GM19193 (cell line): ENCODE measurements around the gene TRIO.

Source experiments
- POLR2A ChIP-seq: IDR thresholded peaks from 4 replicates; pipeline ENCODE4 v1.6.1; 2011; ENCODE audit not compliant: insufficient read depth, insufficient read length; ENCODE audit errors: extremely low read depth

Gene TRIO

DNA sequence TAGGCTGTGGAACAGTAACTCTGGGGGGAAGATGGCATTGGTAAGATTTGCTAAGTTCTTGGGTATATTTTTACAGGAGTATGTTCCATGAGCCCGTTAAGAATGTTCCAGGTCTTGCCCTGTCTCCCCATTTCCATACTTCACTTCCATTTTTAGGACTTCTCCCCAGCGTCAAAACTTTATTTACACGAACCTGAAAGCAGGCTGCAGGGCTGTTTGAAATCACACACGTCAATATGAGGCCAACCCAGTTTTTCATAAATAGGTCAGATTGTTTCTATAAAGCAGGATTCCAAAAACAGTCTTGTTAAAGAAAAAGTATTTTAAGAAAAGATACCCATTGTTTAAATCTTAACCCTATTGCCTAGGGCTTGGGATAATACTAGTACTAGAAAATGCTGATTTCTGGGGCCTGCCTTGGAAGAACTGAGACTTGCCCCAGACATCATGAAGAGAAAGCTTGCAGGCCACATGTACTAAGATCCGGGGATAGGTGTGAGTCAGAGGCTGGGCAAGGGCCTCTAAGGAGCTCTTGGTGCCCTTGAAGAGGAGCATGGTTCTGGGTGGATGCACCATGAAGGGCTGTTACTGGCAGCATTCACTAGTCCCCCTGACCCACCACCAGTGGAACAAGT lies 24.2 kb downstream of the TRIO start:
- no peak for TF ChIP-seq POLR2A

DNA sequence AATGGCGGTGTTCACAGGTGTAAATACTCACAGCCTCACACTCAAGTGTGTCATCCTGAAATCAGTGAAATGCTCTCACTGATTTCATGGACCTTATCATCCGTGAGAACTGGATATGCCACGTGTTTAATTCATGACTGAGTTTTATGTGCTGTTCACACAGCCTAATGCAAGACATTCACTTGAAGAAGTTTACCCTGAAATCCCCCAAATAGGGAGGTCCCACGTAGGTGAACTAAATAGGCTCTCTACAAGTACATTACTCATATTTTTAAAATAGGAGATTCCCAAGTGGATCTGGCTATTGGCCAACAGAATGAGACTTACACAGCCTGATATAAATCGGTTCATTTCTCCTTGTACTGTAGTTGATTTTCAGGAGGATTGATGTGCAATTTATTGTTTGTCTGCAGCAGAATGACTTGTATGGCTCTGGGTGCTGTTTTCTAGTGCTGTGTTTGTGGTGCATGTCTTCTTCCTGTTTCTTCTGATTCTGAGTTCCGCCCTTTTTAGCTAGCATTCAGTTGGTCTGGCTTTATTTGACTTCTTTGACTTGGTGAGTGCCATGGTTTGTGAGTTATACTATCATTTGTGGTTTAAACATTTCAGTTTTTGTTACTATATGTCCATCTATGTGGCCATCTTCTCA lies 25.1 kb downstream of the TRIO start:
- TF ChIP-seq POLR2A: no peak

DNA sequence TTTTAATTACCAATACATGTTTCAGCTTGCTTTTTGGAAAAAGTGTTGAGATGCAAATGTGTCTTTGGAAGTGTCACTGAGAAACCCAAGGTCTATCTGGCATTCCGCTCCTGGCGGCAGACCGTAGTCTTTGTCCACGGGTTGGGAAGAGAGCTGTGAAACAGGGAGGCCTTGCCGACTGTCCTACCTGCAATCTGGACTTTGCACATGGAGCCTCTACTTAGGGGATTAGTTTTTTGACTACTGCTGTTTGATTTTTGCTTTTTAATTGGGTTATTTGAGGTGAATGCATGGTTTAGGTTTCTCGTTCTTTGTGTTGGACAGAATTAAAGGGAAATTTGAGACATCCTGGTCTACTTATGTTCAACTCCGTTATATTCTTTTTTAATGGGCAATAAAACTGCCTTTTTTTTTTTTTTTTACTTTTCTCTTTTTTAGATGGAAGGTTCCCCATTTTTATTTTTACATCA lies 25.7 kb downstream of the TRIO start:
- no peak for TF ChIP-seq POLR2A

DNA sequence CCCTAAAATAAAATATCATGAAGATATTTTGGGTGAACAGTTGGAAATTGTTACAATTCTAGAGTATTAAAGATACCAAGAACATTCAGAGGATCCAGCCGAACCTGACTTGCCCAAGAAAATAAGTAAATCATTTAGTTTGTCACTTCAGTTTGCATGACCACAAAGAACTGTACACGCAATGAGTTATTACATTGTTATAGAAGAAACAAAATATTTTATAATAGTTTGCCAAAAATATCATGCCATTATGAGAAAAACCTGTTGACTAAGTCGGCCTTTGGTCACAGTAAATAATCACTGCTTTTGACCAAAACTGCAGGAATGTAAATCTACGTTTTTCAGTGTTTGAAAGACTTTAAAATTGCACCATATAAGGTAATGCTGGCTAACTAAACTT lies 27.9 kb downstream of the TRIO start:
- TF ChIP-seq POLR2A: no peak

DNA sequence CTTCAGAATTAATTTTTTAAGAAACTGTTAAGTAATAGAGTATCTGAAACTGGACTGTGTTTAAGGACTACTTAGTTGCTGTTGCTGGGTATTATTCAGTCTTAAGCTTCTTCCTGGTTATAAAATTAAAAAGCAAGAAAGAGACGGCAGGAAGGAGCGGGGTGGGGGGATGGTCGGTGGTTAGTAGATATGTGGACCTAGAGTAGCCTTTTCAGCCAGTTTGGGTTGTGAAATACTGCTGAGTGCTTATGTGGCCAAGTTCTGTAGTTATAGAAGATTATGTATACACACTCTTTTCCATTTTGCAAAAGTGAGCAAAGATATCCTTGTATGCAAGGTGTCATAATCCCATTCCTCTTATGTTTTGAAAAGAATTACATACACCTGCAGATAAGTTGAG lies 28.5 kb downstream of the TRIO start:
- TF ChIP-seq POLR2A: no peak

DNA sequence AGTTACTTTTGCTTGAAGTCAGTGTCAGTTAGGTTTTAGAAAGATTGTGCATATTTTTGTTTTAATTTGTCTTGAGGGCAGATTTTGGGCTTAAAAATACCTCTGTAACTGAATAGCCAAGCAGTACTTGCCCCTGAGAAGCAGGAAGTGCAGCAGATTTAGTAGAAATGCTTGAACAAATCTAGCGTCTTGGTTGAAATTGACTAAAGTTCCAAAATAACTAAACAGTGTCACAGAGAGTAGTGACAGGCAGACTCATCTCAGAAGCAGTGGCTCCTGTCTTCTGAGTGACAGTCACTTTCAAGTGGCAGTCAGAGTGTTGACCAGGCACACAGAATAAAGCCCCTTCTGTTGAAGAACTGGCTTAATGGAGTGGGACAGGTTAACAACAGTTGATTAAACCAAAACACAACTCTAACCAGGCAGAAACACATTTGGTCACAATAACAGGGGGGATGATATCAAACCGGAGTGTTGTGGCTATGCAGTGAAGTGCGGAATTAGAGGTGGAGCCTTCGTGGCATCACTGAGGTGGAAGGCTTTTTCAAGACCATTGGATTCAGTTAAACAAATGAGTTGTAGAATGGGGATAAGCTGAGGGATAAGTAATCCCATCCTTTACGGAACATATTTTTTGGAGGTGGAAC lies 29.1 kb downstream of the TRIO start:
- TF ChIP-seq POLR2A: no peak

DNA sequence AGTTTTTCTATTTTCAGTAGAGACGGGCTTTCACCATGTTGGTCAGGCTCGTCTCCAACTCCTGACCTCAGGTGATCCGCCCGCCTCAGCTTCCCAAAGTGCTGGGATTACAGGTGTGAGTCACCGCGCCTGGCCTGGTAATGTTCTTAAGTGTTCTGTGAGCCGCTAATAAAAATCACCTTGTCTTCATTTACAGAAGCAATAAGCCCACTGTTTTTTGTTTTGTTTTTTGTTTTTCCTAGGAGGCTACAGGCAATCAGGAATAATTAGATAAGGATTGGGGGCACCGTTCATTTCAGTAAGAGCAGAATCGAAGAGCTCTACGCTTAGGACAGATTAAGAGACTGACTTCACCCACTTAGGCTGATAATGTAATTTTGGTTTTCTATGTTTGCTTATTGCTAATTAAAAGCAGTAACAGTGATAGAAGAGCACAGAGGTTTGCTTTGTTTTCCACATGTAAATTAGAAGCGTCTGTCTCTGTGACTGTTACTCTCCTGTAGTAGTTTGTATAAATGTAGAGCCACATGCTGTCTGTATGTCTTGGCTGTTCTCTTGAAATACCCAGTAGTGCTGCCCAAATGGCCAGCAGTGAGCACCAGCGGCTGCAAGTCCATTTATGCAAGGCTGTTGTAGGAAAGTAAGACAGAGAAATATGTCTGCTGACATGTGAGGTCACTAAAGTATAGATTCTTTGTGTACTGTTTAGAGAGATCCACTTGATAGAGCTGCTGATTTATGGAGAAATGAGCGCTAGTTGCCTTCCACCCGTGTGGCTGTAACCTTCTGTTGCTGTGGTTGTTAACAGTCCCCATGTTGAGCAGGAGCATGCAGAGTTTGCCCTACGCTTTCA lies 30.5 kb downstream of the TRIO start:
- TF ChIP-seq POLR2A: no peak

GRCh38 chr5:14174230-14174636 lies 31.1 kb downstream of the TRIO start:
- TF ChIP-seq POLR2A: peak; percentile 35

- TF ChIP-seq POLR2A: no peak
Observed at GRCh38 chr5:14175381-14175780, 32.2 kb downstream of the TRIO start.

DNA sequence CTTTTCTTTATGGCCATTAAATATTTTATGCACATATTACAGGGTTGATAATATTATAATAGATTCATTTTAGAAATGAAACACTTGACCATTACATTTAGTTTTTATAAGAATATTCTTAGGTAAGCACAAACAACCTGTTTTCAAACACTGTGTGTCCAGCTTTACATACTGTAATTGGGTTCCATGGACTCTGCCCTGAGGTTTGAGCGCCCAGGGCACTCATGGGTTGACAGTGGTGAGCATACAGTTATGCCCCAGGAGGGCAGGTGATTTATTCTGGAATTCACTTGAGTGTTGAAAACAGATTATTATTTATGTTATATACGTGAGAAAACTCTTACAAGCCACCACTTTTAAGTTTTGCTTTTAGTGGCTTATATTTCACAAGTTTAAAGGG lies 33.7 kb downstream of the TRIO start:
- TF ChIP-seq POLR2A: no peak

- no peak for TF ChIP-seq POLR2A
Observed at GRCh38 chr5:14177634-14178033, 34.5 kb downstream of the TRIO start.

GRCh38 chr5:14178091-14178490 lies 34.9 kb downstream of the TRIO start:
- no peak for TF ChIP-seq POLR2A

GRCh38 chr5:14178671-14179211 lies 35.6 kb downstream of the TRIO start:
- TF ChIP-seq POLR2A: no peak

- TF ChIP-seq POLR2A: no peak
Observed at GRCh38 chr5:14179446-14179845, 36.3 kb downstream of the TRIO start.

GRCh38 chr5:14180437-14180836 lies 37.3 kb downstream of the TRIO start:
- no peak for TF ChIP-seq POLR2A
